Breast epithelium (tissue), 3 donors: ENCODE measurements around the gene AP5Z1.

Experiments
- POLR2A ChIP-seq: fragments of 450-650 bp; IDR thresholded peaks from one replicate; pipeline ENCODE4 v1.6.1; 2016; ENCODE audit warnings: antibody characterized with exemption, mild to moderate bottlenecking, moderate library complexity
- POLR2AphosphoS5 ChIP-seq, 3 donors: sonication (generic); formaldehyde crosslinking; IDR thresholded peaks; one replicate each; pipeline ENCODE4 v1.6.1; 2017; ENCODE audit warnings: antibody characterized with exemption in 3 of 3

DNA sequence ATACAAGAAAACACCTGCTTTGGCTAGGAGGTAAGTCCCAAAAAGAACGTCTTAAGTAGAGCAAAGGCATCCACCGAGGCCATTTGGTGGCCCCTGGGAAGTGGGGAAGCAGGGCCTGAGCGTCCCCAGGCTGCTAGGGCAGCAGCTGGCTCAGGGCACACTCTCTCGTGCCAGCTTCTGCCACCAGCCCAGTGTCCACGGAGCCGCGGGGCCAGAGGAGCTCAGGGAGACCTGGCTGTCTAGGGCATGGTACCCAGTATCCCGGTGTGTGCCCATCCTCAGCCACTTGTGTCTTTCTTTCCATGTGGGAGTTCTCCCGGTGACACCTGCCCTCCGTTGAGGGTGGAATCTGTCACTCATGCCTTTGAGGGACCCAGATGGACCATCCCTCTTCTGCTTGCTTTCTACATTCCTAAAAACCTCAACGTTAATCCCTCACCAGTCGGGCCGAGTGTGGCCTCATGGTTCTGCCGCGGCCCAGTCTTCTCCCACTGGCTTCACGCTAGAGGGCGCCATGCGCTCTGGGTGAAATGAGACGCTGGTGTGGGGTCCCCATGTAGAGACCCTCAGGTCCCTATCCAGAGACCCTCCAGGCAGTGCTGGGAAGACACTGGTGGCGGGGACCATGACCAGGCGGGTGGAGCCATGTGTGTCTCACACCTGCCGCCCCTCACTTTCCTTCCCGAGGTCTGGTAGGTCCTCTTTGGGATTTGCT lies 9.5 kb upstream of the AP5Z1 start:
- TF ChIP-seq POLR2AphosphoS5 (IDR thresholded peaks at IDR 0.05) (no peak), POLR2A (no peak)
